HG03108 (cell line): ENCODE data around the gene CACNG6.
"Not testable (repeated sequence)": the region's sequence is repeated elsewhere in the genome, so short reads cannot be mapped to it uniquely, and the experiment has no call there.

Experiments used
- ATAC-seq: cut with Tn5 transposase; IDR thresholded peaks from one replicate; pipeline ENCODE4 v1.9.1; 2021; ENCODE audit warnings: moderate library complexity; ENCODE audit not compliant: unreplicated experiment

The CACNG6 gene

GRCh38 chr19:53991224-53992113, at the start of gene CACNG6:
TSS of gene CACNG6 (plus strand) at chr19:53991637. CDS start at chr19:53992878, 1,241 bp downstream.
- no peak for ATAC-seq

DNA sequence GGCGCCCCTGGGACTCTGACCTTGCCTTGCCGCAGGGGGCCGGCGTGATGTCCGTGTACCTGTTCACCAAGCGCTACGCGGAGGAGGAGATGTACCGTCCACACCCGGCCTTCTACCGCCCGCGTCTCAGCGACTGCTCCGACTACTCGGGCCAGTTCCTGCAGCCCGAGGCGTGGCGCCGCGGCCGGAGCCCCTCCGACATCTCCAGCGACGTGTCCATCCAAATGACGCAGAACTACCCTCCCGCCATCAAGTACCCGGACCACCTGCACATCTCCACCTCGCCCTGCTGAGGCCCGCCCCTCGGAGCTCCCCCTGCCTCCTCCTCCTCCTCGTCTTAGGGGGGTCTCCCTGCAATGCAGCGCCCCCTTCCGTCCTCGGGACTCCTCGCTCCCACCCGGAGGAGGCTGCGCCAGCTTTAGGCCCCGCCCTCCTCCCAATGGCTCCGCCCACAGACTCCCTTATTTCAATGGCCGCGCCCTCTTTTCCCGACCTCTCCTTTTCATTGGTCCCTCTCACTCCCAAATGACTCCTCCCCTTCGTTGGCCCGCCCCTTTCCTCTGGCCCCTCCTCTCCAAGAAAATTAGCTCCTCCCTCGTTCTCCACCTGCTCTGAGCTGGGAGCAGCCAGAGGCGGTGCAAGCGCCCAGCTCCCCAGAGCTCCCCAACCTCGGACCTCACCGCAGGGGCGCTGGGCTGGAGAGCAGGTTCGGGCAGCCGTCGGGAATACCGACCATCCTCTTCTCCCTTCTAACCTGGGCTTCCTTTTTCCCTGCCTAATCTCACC, 49.2 kb upstream of the CACNG6 start:
- no peak for ATAC-seq

- ATAC-seq, result no peak
Measured at GRCh38 chr19:53944416-53944815, 47.0 kb upstream of the CACNG6 start.

DNA sequence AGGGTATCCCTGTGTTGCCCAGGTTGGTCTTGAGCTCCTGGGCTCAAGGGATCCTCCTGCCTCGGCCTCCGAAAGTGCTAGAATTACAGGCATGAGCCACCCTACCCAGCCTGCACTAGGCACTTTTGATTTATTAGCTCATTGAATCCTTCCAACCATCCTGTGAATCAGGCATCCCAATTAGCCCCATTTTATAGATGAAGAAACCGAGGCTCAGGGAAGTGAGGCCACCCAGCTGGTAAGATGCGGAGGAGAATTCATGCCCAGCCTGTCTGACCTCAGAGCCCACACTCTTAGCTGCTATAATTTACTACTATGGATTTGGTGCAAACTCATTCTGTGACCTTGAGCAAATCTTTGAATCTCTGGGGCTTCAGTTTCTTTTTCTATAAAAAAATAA, 46.5 kb upstream of the CACNG6 start:
- no peak for ATAC-seq

GRCh38 chr19:53945441-53945840, 46.0 kb upstream of the CACNG6 start:
- no peak for ATAC-seq

DNA sequence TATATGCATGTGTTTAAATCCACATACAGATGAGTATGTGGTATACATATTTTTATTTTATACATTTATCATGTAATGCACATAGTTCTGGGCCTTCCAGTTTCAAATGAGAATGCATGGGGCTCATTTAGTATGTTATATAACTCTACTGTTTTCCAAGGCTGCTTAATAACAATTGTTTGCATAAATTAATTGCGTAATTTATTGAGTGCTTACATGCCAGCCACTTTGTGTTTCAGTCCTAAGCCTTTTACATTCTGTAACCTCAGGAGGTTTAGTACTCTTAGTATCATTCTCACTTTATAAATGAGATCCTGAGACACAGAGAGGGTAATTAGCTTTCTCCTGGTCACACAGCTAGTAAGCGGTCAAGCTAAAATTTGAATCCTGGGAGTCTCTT, 45.4 kb upstream of the CACNG6 start:
- ATAC-seq, result no peak

- ATAC-seq, result no peak
Measured at GRCh38 chr19:53947624-53948023, 43.8 kb upstream of the CACNG6 start.

DNA sequence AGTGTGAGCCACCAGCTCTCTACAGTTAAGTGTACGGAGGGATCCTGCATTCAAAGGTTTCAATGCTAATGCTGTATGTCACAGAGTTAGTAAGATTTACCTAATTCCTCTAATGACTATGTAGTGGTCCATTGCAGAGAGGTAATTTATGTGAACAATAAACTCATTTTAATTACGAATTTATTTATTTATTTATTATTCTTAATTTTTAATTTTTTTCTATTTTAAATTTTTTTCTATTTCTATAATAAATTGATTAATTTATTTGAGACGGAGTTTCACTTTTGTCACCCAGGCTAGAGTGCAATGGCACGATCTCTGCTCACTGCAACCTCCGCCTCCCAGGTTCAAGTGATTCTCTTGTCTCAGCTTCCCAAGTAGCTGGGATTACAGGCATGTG, 42.8 kb upstream of the CACNG6 start:
- not testable (repeated sequence) for ATAC-seq

- no peak for ATAC-seq
Measured at GRCh38 chr19:53951436-53951835, 40.0 kb upstream of the CACNG6 start.

DNA sequence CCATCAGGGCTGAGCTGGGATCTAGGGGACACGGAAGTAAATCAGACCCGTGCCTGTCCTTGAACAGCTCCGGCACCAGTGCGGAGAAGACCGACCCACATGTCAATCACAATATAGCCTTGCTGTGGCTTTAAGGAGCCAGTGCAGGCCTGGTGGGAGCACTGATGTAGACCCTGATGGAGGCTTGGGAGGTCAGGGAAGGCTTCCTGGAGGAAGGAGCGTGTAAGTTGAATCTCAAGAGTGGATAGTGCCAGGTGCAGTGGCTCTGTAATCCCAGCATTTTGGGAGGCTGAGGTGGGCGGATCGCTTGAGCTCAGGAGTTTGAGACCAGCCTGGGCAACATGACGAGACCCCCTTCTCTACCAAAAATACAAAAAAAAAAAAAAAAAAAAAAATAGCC, 39.5 kb upstream of the CACNG6 start:
- no peak for ATAC-seq

- ATAC-seq, result no peak
Measured at GRCh38 chr19:53953383-53953782, 38.1 kb upstream of the CACNG6 start.

DNA sequence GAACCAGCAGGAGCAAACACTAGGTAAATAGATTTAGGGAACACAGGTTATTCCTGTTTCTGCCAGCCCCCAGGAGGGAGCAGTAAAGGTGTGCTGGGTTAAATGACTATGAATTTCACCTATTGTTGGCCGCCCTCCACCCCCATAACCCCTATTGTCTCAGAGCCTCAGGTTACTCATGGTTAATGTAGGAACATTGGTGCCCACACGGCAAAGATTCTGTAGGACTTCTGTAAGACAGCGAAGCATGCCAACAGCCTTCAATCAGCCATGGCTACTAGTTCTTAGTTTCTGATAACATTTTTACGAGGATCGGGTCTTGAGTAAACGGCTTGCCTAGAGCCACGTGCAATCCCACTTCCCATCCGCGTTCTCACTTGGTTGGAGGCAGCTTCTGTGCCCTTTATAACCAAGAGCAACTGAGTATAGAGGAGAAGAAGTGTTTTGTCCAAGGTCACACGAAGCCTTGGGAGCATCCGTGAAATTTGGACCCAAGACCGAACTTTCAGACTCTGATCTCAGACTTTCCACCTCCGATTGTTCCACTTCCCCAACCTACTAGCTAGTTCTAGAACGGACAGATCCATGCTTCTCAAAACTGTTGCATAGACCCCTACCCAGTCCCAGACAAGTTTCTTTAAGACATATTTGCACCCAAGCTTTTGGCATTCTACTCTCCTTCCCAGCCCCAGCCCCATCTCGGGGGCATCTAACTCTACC, 33.8 kb upstream of the CACNG6 start:
- ATAC-seq, result no peak

- ATAC-seq, result no peak
Measured at GRCh38 chr19:53958168-53958571, 33.3 kb upstream of the CACNG6 start.

GRCh38 chr19:53958823-53959757, 32.3 kb upstream of the CACNG6 start:
- no peak for ATAC-seq

DNA sequence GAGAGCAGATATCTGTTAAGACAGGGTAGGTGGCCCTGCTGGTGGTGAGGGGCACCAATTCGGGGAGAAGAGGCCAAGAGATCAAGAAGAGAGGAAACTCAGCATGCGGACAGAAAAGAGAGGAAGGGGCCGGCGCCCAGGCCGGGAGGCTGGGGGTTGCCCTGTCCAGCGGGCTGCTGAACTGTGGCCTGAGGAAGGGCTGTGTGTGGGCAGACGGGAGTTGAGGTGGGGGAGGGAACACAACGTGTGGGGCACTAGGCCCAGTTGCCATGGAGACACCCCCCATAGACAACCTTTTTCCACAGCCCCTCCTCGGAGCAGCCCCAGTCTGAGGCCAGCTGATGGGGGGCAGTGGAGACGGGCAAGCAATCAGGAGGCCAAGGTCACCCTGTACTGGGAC, 31.2 kb upstream of the CACNG6 start:
- ATAC-seq, result no peak

GRCh38 chr19:53960886-53961285, 30.6 kb upstream of the CACNG6 start:
- ATAC-seq, result no peak

- ATAC-seq, result no peak
Measured at GRCh38 chr19:53961523-53962356, 29.7 kb upstream of the CACNG6 start.

GRCh38 chr19:53962887-53963431, 28.5 kb upstream of the CACNG6 start, which contains the start of gene CACNG8:
TSS of gene CACNG8 (plus strand) at chr19:53962937.
- ATAC-seq, result no peak

- ATAC-seq, result no peak
Measured at GRCh38 chr19:53965091-53965490, 26.3 kb upstream of the CACNG6 start.
